ENCODE data around the gene FMO4.

Gene FMO4

GRCh38 chr1:171267391-171267790, 46.6 kb upstream of the FMO4 start:
- TF ChIP-seq PRDM6 (tag by site-specific recombination; IDR thresholded peaks at IDR 0.05) (no peak), HOXA7 (CRISPR knock-in tag; IDR thresholded peaks at IDR 0.05; ENCODE audit: borderline replicate concordance) (no peak), ZNF292 (tag by site-specific recombination; IDR thresholded peaks at IDR 0.05; ENCODE audit: borderline replicate concordance, low read depth) (no peak), ZNF391 (tag by site-specific recombination; IDR thresholded peaks at IDR 0.05; ENCODE audit: borderline replicate concordance, low read depth) (no peak), ZNF473 (tag by site-specific recombination; IDR thresholded peaks at IDR 0.05) (no peak), ZNF211 (tag by site-specific recombination; IDR thresholded peaks at IDR 0.05; ENCODE audit: low read depth) (no peak), ZNF768 (tag by site-specific recombination; IDR thresholded peaks at IDR 0.05) (no peak), ZNF214 (tag by site-specific recombination; IDR thresholded peaks at IDR 0.05; ENCODE audit: borderline replicate concordance) (no peak), ZNF202 (tag by site-specific recombination; IDR thresholded peaks at IDR 0.05; ENCODE audit: borderline replicate concordance) (no peak), ZSCAN23 (tag by site-specific recombination; IDR thresholded peaks at IDR 0.05) (no peak), ZNF510 (tag by site-specific recombination; IDR thresholded peaks at IDR 0.05; ENCODE audit: insufficient replicate concordance) (no peak), REST (tag by site-specific recombination; IDR thresholded peaks at IDR 0.05) (no peak), ZNF747 (tag by site-specific recombination; IDR thresholded peaks at IDR 0.05) (no peak), WT1 (tag by site-specific recombination; IDR thresholded peaks at IDR 0.05) (no peak), SP3 (tag by site-specific recombination; IDR thresholded peaks at IDR 0.05) (no peak), ZNF76 (tag by site-specific recombination; IDR thresholded peaks at IDR 0.05; ENCODE audit: borderline replicate concordance, low read depth) (no peak), GLIS1 (tag by site-specific recombination; IDR thresholded peaks at IDR 0.05) (no peak), ZNF843 (tag by site-specific recombination; IDR thresholded peaks at IDR 0.05) (no peak), ZNF513 (tag by site-specific recombination; IDR thresholded peaks at IDR 0.05) (no peak)
- TF ChIP-seq, protein P1, sequence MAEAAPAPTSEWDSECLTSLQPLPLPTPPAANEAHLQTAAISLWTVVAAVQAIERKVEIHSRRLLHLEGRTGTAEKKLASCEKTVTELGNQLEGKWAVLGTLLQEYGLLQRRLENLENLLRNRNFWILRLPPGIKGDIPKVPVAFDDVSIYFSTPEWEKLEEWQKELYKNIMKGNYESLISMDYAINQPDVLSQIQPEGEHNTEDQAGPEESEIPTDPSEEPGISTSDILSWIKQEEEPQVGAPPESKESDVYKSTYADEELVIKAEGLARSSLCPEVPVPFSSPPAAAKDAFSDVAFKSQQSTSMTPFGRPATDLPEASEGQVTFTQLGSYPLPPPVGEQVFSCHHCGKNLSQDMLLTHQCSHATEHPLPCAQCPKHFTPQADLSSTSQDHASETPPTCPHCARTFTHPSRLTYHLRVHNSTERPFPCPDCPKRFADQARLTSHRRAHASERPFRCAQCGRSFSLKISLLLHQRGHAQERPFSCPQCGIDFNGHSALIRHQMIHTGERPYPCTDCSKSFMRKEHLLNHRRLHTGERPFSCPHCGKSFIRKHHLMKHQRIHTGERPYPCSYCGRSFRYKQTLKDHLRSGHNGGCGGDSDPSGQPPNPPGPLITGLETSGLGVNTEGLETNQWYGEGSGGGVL (tag by site-specific recombination; IDR thresholded peaks at IDR 0.05) = no peak
- ChIA-PET POLR2A (no interaction called here), CTCF (no interaction called here)
- H3K27ac ChIP-seq (ENCODE audit: extremely low read depth, low read depth, low read length) = no peak overlapping the region
- no peaks in the 10 kb centered on the region for H3K4me1 ChIP-seq (ENCODE audit: control insufficient read depth, insufficient read depth, low read length)
- H3K4me3 ChIP-seq (ENCODE audit: low read depth, low read length) = no peak overlapping the region
- no peaks in the 10 kb centered on the region for H3K36me3 ChIP-seq (ENCODE audit: control insufficient read depth in 2 of 2, insufficient read depth in 1 of 2, low read length in 2 of 2)
- H3K9me3 ChIP-seq (ENCODE audit: control insufficient read depth, insufficient read depth, low read depth, low read length) = no peaks in the 10 kb centered on the region

All from HEK293 (cell line).